Mesenchymal stem cell (in vitro differentiated cells and primary cell): ENCODE data around the gene BEGAIN.

ENCODE experiments used
- DNase-seq: peaks from one replicate; pipeline ENCODE4 v3.0.0-alpha.2; 2013
- H2AFZ ChIP-seq: one replicate; pipeline ENCODE4 v1.6.1; 2013; ENCODE audit warnings: low read depth, mild to moderate bottlenecking, control low read depth, inconsistent platforms, low read length, moderate library complexity
- H2AK5ac ChIP-seq: 2 replicates; pipeline ENCODE4 v1.6.1; 2013; ENCODE audit warnings: low read length, moderate library complexity, mild to moderate bottlenecking, inconsistent platforms; ENCODE audit not compliant: severe bottlenecking
- H2BK120ac ChIP-seq: one replicate; pipeline ENCODE4 v1.6.1; 2013; ENCODE audit warnings: low read depth, mild to moderate bottlenecking, inconsistent platforms, low read length, moderate library complexity
- H2BK12ac ChIP-seq, 2 experiments: one replicate each; pipeline ENCODE4 v1.6.1; 2013; ENCODE audit warnings: inconsistent platforms in 2 of 2, low read length in 2 of 2, mild to moderate bottlenecking in 2 of 2, moderate library complexity in 2 of 2, control low read depth in 1 of 2
- H2BK15ac ChIP-seq: one replicate; pipeline ENCODE4 v1.6.1; 2013; ENCODE audit warnings: mild to moderate bottlenecking, low read depth, inconsistent platforms; ENCODE audit not compliant: poor library complexity, severe bottlenecking
- H2BK5ac ChIP-seq: 2 replicates; pipeline ENCODE4 v1.6.1; 2013; ENCODE audit warnings: low read depth, mild to moderate bottlenecking, low read length, control low read depth, inconsistent platforms; ENCODE audit not compliant: poor library complexity, severe bottlenecking
- H3K14ac ChIP-seq, 2 experiments: one replicate each; pipeline ENCODE4 v1.6.1; 2013; ENCODE audit warnings: inconsistent platforms in 2 of 2, low read length in 2 of 2, control low read depth in 1 of 2, mild to moderate bottlenecking in 1 of 2, moderate library complexity in 1 of 2
- H3K18ac ChIP-seq, 2 experiments: one replicate each; pipeline ENCODE4 v1.6.1; 2013; ENCODE audit warnings: inconsistent platforms in 2 of 2, low read length in 2 of 2, control low read depth in 1 of 2, low read depth in 1 of 2, mild to moderate bottlenecking in 1 of 2
- H3K23ac ChIP-seq, 2 experiments: one replicate each; pipeline ENCODE4 v1.6.1; 2013; ENCODE audit warnings: inconsistent platforms in 2 of 2, low read length in 2 of 2, mild to moderate bottlenecking in 2 of 2, moderate library complexity in 2 of 2, control low read depth in 1 of 2
- H3K27ac ChIP-seq: 2 replicates; pipeline ENCODE4 v1.5.1; 2013; ENCODE audit warnings: mild to moderate bottlenecking, moderate library complexity, low read length, control low read depth, inconsistent platforms; ENCODE audit not compliant: poor library complexity, severe bottlenecking
- H3K27me3 ChIP-seq, 2 experiments: 2 replicates each; pipeline versions ENCODE4 v1.6.1 to v1.7.0; 2013; ENCODE audit warnings: low read length in 2 of 2, mild to moderate bottlenecking in 2 of 2, moderate library complexity in 2 of 2, control low read depth in 1 of 2, inconsistent platforms in 1 of 2; ENCODE audit not compliant: control insufficient read depth in 1 of 2, insufficient read depth in 1 of 2
- H3K36me3 ChIP-seq, 2 experiments: 2 replicates each; pipeline versions ENCODE4 v1.6.1 to v1.7.0; 2013; ENCODE audit warnings: low read length in 2 of 2, control low read depth in 1 of 2, inconsistent platforms in 1 of 2, low read depth in 1 of 2, mild to moderate bottlenecking in 1 of 2; ENCODE audit not compliant: insufficient read depth in 2 of 2, control insufficient read depth in 1 of 2
- H3K4ac ChIP-seq, 2 experiments: one replicate each; pipeline ENCODE4 v1.6.1; 2013; ENCODE audit warnings: inconsistent platforms in 2 of 2, low read length in 2 of 2, mild to moderate bottlenecking in 2 of 2, moderate library complexity in 2 of 2, control low read depth in 1 of 2, low read depth in 1 of 2
- H3K4me1 ChIP-seq: 2 replicates; pipeline ENCODE4 v1.6.1; 2013; ENCODE audit warnings: low read depth, low read length, control low read depth; ENCODE audit not compliant: control insufficient read depth, insufficient read depth
- H3K4me2 ChIP-seq: 2 replicates; pipeline ENCODE4 v1.6.1; 2013; ENCODE audit warnings: low read length, mild to moderate bottlenecking, inconsistent platforms; ENCODE audit not compliant: poor library complexity, severe bottlenecking
- H3K4me3 ChIP-seq, 2 experiments: 2 replicates each; pipeline versions ENCODE4 v1.5.1 to v1.7.0; 2013; ENCODE audit warnings: low read length in 2 of 2, mild to moderate bottlenecking in 2 of 2, control low read depth in 1 of 2, low read depth in 1 of 2; ENCODE audit not compliant: insufficient read depth in 1 of 2
- H3K79me1 ChIP-seq: replicated peaks from 2 replicates; pipeline ENCODE4 v1.6.1; 2013; ENCODE audit warnings: mild to moderate bottlenecking, control low read depth, low read length, inconsistent platforms; ENCODE audit not compliant: poor library complexity, severe bottlenecking
- H3K9ac ChIP-seq: 2 replicates; pipeline ENCODE4 v1.7.0; 2013; ENCODE audit warnings: mild to moderate bottlenecking, low read length, moderate library complexity
- H3K9me3 ChIP-seq: 2 replicates; pipeline ENCODE4 v1.7.0; 2013; ENCODE audit warnings: mild to moderate bottlenecking, low read length; ENCODE audit not compliant: control insufficient read depth
- H4K8ac ChIP-seq: one replicate; pipeline ENCODE4 v1.6.1; 2013; ENCODE audit warnings: inconsistent platforms, mild to moderate bottlenecking, low read length, moderate library complexity
- H4K91ac ChIP-seq: one replicate; pipeline ENCODE4 v1.6.1; 2013; ENCODE audit warnings: mild to moderate bottlenecking, low read length, inconsistent platforms
- WGBS: methylation state at CpG from one replicate; pipeline ENCODE4 v1.1.7; 2013; ENCODE audit warnings: mixed read lengths; 5-methylcytosine and 5-hydroxymethylcytosine counted together

Gene BEGAIN

DNA sequence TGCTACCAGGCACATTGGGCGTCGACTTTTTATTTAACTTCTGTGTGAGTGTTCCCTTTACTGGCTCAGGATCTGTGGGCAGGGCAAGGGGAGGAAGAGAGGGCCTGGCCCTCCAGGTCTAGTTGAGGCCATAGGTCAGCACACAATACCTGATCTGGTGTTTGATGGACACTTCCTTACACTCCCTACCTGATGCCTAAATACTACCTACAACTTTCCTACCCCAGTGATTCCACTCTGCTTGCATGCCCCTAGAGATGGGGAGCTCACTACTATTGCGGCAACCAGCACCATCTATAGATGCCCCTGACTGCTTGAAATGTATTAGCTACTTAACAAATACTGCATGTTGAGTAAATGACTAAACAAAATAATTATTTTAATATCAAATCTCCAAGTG, 20.8 kb upstream of the BEGAIN start:
- WGBS: 89% methylated on average over 2 of the region's 3 CpGs
- Histone ChIP-seq H3K27me3 (peaks cover 23 to 48% of the 10 kb centered on the region in 2 experiments), H2BK12ac (no peak overlapping the region), H3K36me3 (no peaks in the 10 kb centered on the region), H4K8ac (no peak overlapping the region), H3K23ac (no peak overlapping the region), H3K14ac (no peak overlapping the region), H2AFZ (no peak overlapping the region), H3K4me3 (no peak overlapping the region), H3K27ac (no peak overlapping the region), H3K9me3 (peaks cover 4% of the 10 kb centered on the region), H2BK15ac (no peak overlapping the region), H3K18ac (no peak overlapping the region), H2BK5ac (no peak overlapping the region), H3K4ac (no peak overlapping the region), H3K9ac (no peak overlapping the region), H3K4me1 (peaks cover 5% of the 10 kb centered on the region), H3K4me2 (no peak overlapping the region), H2AK5ac (no peak overlapping the region), H2BK120ac (no peak overlapping the region), H3K79me1 (no peaks in the 10 kb centered on the region), H4K91ac (no peak overlapping the region)
- DNase-seq: no peak

DNA sequence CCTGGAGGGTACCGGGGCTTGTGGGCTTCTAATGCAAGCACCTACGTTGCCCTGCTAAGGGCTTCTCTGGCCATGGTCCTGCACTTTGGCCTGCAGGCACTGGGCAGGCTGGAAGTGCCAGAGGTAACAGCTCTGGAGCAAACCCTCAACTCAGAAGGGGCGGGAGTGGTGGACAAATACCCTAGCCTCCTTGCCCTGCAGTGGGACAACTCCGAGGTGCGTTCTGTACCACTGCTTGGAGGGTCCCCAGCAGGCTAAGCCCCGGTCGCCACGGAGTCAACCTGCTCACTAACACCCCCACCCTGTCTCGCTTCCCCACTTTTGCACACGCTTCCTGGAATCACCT, 20.4 kb upstream of the BEGAIN start:
- H3K9ac ChIP-seq: no peak overlapping the region
- WGBS: 93% methylated on average over 10 of the region's 10 CpGs
- no peak for DNase-seq

DNA sequence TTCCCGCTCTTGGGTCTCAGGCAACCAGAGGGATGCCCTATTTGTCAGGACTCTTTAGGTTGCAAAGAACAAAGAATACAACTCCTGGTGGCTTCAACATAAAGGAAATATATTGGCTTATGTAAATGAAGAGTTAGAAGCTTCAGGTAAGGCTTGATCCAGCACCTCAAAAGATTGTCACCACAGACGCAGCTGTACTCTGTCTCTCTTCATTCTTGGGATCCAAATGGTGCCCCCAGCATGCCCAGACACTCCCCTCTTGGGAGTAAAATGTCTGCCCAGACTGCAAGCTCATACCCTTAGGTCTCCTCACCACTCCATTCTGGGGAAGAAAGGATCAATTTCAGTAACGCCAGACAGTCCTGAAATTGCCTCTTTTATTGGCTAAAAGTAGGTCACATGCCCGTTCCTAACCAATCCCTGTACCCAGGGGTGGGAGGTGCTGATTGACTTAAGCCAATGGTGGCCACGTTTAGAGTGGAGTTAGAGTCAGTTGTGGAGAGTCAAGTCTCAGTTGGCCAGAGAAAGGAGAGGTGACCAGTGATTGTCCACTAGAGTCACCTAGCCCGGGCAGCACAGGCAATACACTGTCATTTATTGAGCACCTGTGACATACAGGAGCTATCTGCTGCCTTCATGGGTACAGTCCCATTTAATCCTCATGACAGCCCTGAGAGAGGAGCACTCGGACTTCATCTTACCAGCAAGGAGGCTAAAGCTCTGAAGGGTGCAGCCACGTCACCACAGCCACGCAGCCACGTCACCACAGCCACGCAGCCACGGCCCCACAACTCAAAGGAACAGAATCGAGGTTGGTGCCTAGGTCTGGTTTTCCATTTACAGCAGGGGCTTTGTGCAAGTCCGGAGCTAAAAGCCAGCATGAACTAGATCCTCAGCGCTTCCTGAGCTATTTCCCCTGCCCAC, 19.7 kb upstream of the BEGAIN start:
- peak overlapping the region in 1 of 2 experiments; percentile 37 for H3K4me3 ChIP-seq
- no peaks in the 10 kb centered on the region for H3K36me3 ChIP-seq
- no peak for DNase-seq
- H3K14ac ChIP-seq: no peak overlapping the region
- no peak overlapping the region for H2BK15ac ChIP-seq
- 88% methylated on average over 15 of the region's 15 CpGs for WGBS
- no peak overlapping the region for H3K4ac ChIP-seq
- H3K27me3 ChIP-seq: peaks cover 27 to 45% of the 10 kb centered on the region in 2 experiments
- peaks cover 4% of the 10 kb centered on the region for H3K9me3 ChIP-seq
- no peak overlapping the region for H2AK5ac ChIP-seq
- H3K9ac ChIP-seq: no peak overlapping the region
- H3K18ac ChIP-seq: no peak overlapping the region
- H3K79me1 ChIP-seq: no peaks in the 10 kb centered on the region
- no peak overlapping the region for H2BK120ac ChIP-seq
- peaks cover 5% of the 10 kb centered on the region for H3K4me1 ChIP-seq
- no peak overlapping the region for H2BK12ac ChIP-seq
- H3K27ac ChIP-seq: no peak overlapping the region
- H4K8ac ChIP-seq: no peak overlapping the region
- no peak overlapping the region for H2BK5ac ChIP-seq
- H3K23ac ChIP-seq: no peak overlapping the region
- no peak overlapping the region for H3K4me2 ChIP-seq
- H2AFZ ChIP-seq: no peak overlapping the region
- H4K91ac ChIP-seq: no peak overlapping the region

More for the DNA sequence above, 20.4 kb upstream of the BEGAIN start:
- no peaks in the 10 kb centered on the region for H3K79me1 ChIP-seq
- no peak overlapping the region for H3K23ac ChIP-seq
- H2AFZ ChIP-seq: no peak overlapping the region
- H3K9me3 ChIP-seq: peaks cover 4% of the 10 kb centered on the region
- no peak overlapping the region for H2BK5ac ChIP-seq
- no peak overlapping the region for H2AK5ac ChIP-seq
- no peak overlapping the region for H3K4me3 ChIP-seq
- no peak overlapping the region for H2BK12ac ChIP-seq
- H3K4ac ChIP-seq: no peak overlapping the region
- no peak overlapping the region for H2BK15ac ChIP-seq
- H4K91ac ChIP-seq: no peak overlapping the region
- peaks cover 23 to 48% of the 10 kb centered on the region in 2 experiments for H3K27me3 ChIP-seq
- H3K14ac ChIP-seq: no peak overlapping the region
- H3K18ac ChIP-seq: no peak overlapping the region
- no peaks in the 10 kb centered on the region for H3K36me3 ChIP-seq
- no peak overlapping the region for H2BK120ac ChIP-seq
- peaks cover 5% of the 10 kb centered on the region for H3K4me1 ChIP-seq
- H3K4me2 ChIP-seq: no peak overlapping the region
- no peak overlapping the region for H3K27ac ChIP-seq
- H4K8ac ChIP-seq: no peak overlapping the region

GRCh38 chr14:100605706-100606686, 18.8 kb upstream of the BEGAIN start:
- H2AFZ ChIP-seq: no peak overlapping the region
- H3K27me3 ChIP-seq: peaks cover 27 to 45% of the 10 kb centered on the region in 2 experiments
- H3K4me2 ChIP-seq: no peak overlapping the region
- H3K14ac ChIP-seq: no peak overlapping the region
- no peak overlapping the region for H3K27ac ChIP-seq
- no peaks in the 10 kb centered on the region for H3K79me1 ChIP-seq
- no peak overlapping the region for H2BK12ac ChIP-seq
- no peak overlapping the region for H2BK5ac ChIP-seq
- no peak for DNase-seq
- H3K9me3 ChIP-seq: peaks cover 4% of the 10 kb centered on the region
- no peak overlapping the region for H3K4ac ChIP-seq
- H3K23ac ChIP-seq: no peak overlapping the region
- H3K18ac ChIP-seq: no peak overlapping the region
- H4K8ac ChIP-seq: no peak overlapping the region
- H2AK5ac ChIP-seq: no peak overlapping the region
- H3K36me3 ChIP-seq: no peaks in the 10 kb centered on the region
- H3K4me3 ChIP-seq: no peak overlapping the region
- no peak overlapping the region for H2BK120ac ChIP-seq
- H3K4me1 ChIP-seq: peaks cover 2% of the 10 kb centered on the region
- no peak overlapping the region for H3K9ac ChIP-seq
- H4K91ac ChIP-seq: no peak overlapping the region
- no peak overlapping the region for H2BK15ac ChIP-seq
- 86% methylated on average over 29 of the region's 29 CpGs for WGBS
